HG03342 (cell line): ENCODE data around the gene PLCB4.

Experiments used
- ATAC-seq: cut with Tn5 transposase; IDR thresholded peaks from one replicate; pipeline ENCODE4 v1.9.1; 2021; ENCODE audit warnings: mild to moderate bottlenecking, moderate library complexity; ENCODE audit not compliant: unreplicated experiment

PLCB4 gene

GRCh38 chr20:9256393-9256792, 187.5 kb downstream of the PLCB4 start:
- ATAC-seq, result no peak

GRCh38 chr20:9258901-9259300, 190.0 kb downstream of the PLCB4 start:
- no peak for ATAC-seq

GRCh38 chr20:9260027-9260426, 191.1 kb downstream of the PLCB4 start:
- no peak for ATAC-seq

GRCh38 chr20:9261781-9262180, 192.9 kb downstream of the PLCB4 start:
- ATAC-seq, result no peak

- no peak for ATAC-seq
Observed at GRCh38 chr20:9262653-9263194, 193.8 kb downstream of the PLCB4 start.

GRCh38 chr20:9269280-9269971, 200.5 kb downstream of the PLCB4 start:
- ATAC-seq, result no peak

GRCh38 chr20:9270831-9271230, 201.9 kb downstream of the PLCB4 start:
- ATAC-seq, result no peak

GRCh38 chr20:9276966-9277468, 208.1 kb downstream of the PLCB4 start:
- no peak for ATAC-seq

GRCh38 chr20:9279918-9280401, 211.1 kb downstream of the PLCB4 start:
- no peak for ATAC-seq

- no peak for ATAC-seq
Observed at GRCh38 chr20:9280666-9281065, 211.8 kb downstream of the PLCB4 start.

- no peak for ATAC-seq
Observed at GRCh38 chr20:9281803-9282202, 212.9 kb downstream of the PLCB4 start.

GRCh38 chr20:9285617-9286016, 216.7 kb downstream of the PLCB4 start:
- no peak for ATAC-seq

GRCh38 chr20:9286501-9287461, 217.9 kb downstream of the PLCB4 start:
- ATAC-seq, result no peak

DNA sequence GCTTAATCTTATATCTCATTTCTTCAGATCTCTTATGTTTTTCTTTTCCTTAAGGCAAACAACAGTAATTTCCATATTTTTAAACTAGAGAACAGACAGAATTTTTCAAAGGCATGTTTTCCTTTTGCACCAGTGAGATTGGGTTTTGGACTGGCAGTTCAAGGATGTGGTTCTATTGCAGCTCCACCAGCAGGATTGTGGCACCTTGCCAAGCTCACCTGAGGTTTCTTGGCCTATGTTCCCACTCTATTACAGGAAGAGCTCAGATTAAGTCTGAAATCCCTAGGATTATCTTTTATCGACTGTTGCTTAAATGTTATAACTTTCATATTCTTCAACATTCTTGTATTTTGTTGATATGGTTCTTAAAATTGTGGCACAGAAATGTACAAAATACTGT, 218.9 kb downstream of the PLCB4 start:
- no peak for ATAC-seq

GRCh38 chr20:9290331-9290730, 221.4 kb downstream of the PLCB4 start:
- no peak for ATAC-seq

DNA sequence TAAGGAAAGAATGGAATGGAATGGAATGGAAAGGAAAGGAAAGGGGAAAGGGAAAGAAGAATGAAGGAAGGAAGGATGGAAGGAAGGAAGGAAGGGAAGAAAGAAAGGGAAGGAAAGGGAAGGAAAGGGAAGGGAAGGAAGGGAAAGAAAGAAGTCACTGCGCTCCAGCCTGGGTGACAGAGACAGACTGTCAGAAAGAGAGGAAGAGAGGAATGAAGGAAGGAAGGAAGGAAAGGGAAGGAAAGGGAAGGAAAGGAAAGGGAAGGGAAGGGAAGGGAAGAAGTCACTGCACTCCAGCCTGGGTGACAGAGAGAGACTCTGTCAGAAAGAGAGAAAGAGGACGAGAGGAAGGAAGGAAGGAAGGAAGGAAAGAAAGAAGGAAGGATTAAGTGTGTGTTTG, 224.3 kb downstream of the PLCB4 start:
- ATAC-seq, result no peak

- ATAC-seq, result no peak
Observed at GRCh38 chr20:9294041-9294440, 225.2 kb downstream of the PLCB4 start.

GRCh38 chr20:9298906-9299305, 230.0 kb downstream of the PLCB4 start:
- ATAC-seq, result no peak

DNA sequence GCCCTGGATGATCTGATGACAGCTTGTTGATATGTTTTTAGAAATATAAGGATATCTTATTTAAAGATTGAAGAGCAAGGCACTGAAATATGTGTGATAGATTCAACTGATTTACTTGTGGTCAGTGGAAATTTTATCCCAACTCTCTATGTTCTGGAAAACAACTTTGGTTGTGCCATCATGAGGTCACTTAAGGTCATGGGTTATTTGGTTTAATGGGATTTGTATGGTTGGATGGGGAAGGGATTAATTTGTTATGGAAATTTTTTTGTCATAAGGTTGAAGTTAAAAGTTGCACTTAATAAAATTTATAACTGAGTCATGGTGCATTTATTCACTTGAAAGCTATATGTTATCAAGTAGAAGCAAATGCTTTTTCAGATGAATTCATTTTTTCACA, 231.2 kb downstream of the PLCB4 start:
- ATAC-seq, result no peak

GRCh38 chr20:9300534-9300933, 231.6 kb downstream of the PLCB4 start:
- ATAC-seq, result no peak
